B cell (primary cell): ENCODE results near the gene ADAMTS17.

Source experiments
- CTCF ChIP-seq: fragments of 200-600 bp; IDR thresholded peaks from one replicate; pipeline ENCODE4 v1.8.0; 2022; ENCODE audit warnings: antibody characterized with exemption, mild to moderate bottlenecking
- EZH2 ChIP-seq: IDR thresholded peaks from 2 replicates; pipeline ENCODE4 v1.6.1; 2012; ENCODE audit warnings: borderline replicate concordance, low read depth, mild to moderate bottlenecking, moderate library complexity, low read length; ENCODE audit not compliant: insufficient read depth, poor library complexity, severe bottlenecking

DNA sequence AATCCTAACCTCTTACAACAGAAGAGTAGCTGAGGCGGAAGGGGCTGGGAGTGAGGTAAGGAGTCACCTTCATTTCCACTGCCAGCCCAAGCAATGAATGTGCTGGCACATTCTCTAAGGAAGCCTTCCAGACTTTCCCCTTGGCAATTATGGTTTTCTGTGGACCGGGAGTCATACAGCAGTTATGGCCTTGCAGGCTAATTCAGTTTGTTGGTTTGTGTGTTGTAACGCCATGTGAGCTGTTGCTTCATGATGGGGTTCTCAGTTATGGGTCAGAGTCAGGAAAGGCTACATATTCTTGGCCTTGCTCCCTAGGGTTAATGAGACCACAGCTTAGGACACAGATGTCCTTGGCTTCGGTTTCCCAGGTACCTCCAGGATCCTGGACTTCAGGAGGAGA, 137.0 kb downstream of the ADAMTS17 start:
- TF ChIP-seq EZH2 (no peak), CTCF (no peak)
